ENCODE data around the gene SYPL2. TPM values are rescaled to one million over a fixed set of nuclear protein-coding genes. Genes with fewer than 3 reads are reported as not detected.

The SYPL2 gene
- total and polyA plus RNA-seq, 2 of the 8 experiments (the other 6 are each of a cell fraction or from before 2014, with no cell fraction given) = 1.5 TPM

GRCh38 chr1:109493805-109494539 lies 27.6 kb downstream of the SYPL2 start, which contains the start of gene CYB561D1:
TSS of gene CYB561D1 (plus strand) at chr1:109494094. CDS start at chr1:109494140, 46 bp downstream.
- ChIA-PET CTCF (ENCODE audit: partially characterized antibody) (interaction anchor here (0.6 to 43.7 kb wide), 19 partner anchors 8 to 552 kb away, joined by 3 to 1755 read pairs (median 3); partner anchors contain the start of genes AMIGO1, AMPD2, ATXN7L2 and GNAT2), POLR2A (ENCODE audit: partially characterized antibody) (interaction anchor here (0.7 to 3.2 kb wide), 9 partner anchors 9 to 47 kb away, joined by 3 to 20 read pairs (median 6); partner anchors contain the start of gene AMIGO1)
- peak within 1 kb of the TSS; percentile 77; the same call in 1 of the 2 replicates for H2BK12ac ChIP-seq (ENCODE audit: low read depth, low read length)
- no peak within 1 kb of the TSS for H3K4ac ChIP-seq (replicated peaks; ENCODE audit: insufficient read length, low read depth, low read length)
- H2BK5ac ChIP-seq (ENCODE audit: low read depth, low read length) = peak within 1 kb of the TSS; percentile 76; the same call in 1 of the 2 replicates
- peak within 1 kb of the TSS; percentile 77 for H2AFZ ChIP-seq (ENCODE audit: low read length)
- peak within 1 kb of the TSS; percentile 55 for H3K18ac ChIP-seq (ENCODE audit: extremely low read depth, low read length)
- DNase-seq (ENCODE audit: low read depth in 1 of 2, low spot score in 2 of 2) (peak in 1 of 2 experiments; percentile 96), FAIRE-seq (no peak)
- peak within 1 kb of the TSS; percentile 7 to 59 for H3K4me2 ChIP-seq (ENCODE audit: insufficient read depth in 1 of 2, low read depth in 2 of 2, low read length in 2 of 2)
- no peak within 1 kb of the TSS for H2BK20ac ChIP-seq (ENCODE audit: low read length)
- no peak within 1 kb of the TSS for H2BK120ac ChIP-seq (replicated peaks; ENCODE audit: low read depth, low read length)
- H3K27me3 ChIP-seq (replicated peaks in 1 of 4; ENCODE audit: control insufficient read depth in 3 of 4, extremely low read depth in 1 of 4, insufficient read depth in 3 of 4, low read length in 3 of 4) = no peaks in the 10 kb centered on the region
- no peaks in the 10 kb centered on the region for H3K79me2 ChIP-seq (ENCODE audit: control insufficient read depth in 1 of 2, insufficient read depth in 2 of 2, low read length in 2 of 2)
- H3K4me1 ChIP-seq (replicated peaks in 1 of 4; ENCODE audit: control insufficient read depth in 3 of 4, insufficient read depth in 4 of 4, low read length in 3 of 4) = peaks cover 0 to 11% (median 4%) of the 10 kb centered on the region in 4 experiments; a peak in 4 of 7 replicates
- WGBS, 2 experiments (ENCODE audit: extremely low coverage in 1 of 2, insufficient coverage in 1 of 2, insufficient read length in 1 of 2, insufficient replicate concordance in 2 of 2, low coverage in 1 of 2, low lambda C conversion rate in 2 of 2, missing lambda C conversion rate in 1 of 2) = 4% methylated on average over 34 of the region's 44 CpGs; no CpG with 5 or more reads in 1 of the 2 experiments
- H3K23ac ChIP-seq (ENCODE audit: insufficient read length) = no peak within 1 kb of the TSS
- H3K36me3 ChIP-seq (ENCODE audit: control insufficient read depth in 2 of 4, insufficient read depth in 4 of 4, low read length in 3 of 4) = no peaks in the 10 kb centered on the region; a peak in 1 of 8 replicates
- H4K5ac ChIP-seq (ENCODE audit: insufficient read length, low read depth, low read length) = peak within 1 kb of the TSS; percentile 82
- peaks cover 2% of the 10 kb centered on the region for H3K23me2 ChIP-seq (ENCODE audit: low read depth, low read length)
- H3K79me1 ChIP-seq (ENCODE audit: low read depth, low read length) = no peaks in the 10 kb centered on the region; the same call in 1 of the 2 replicates
- H3K9ac ChIP-seq (replicated peaks in 1 of 4; ENCODE audit: extremely low read depth in 1 of 4, low read depth in 3 of 4, low read length in 3 of 4) = peak within 1 kb of the TSS in 2 of 4 experiments; percentile 1 to 13; a peak in 3 of 7 replicates
- peak within 1 kb of the TSS; percentile 54 for H4K91ac ChIP-seq (replicated peaks; ENCODE audit: insufficient read length, low read length)
- H3K14ac ChIP-seq (ENCODE audit: insufficient read length) = no peak within 1 kb of the TSS
- no peak within 1 kb of the TSS for H2AK5ac ChIP-seq (ENCODE audit: low read depth, low read length)
- H4K20me1 ChIP-seq (replicated peaks in 1 of 2; ENCODE audit: control insufficient read depth in 1 of 2, insufficient read depth in 2 of 2, low read length in 2 of 2) = peaks cover 0 to 1% of the 10 kb centered on the region in 2 experiments
- peak within 1 kb of the TSS; percentile 64 for H4K8ac ChIP-seq (ENCODE audit: extremely low read depth, insufficient read depth, low read length)
- no peak within 1 kb of the TSS for H3K27ac ChIP-seq (ENCODE audit: low read depth, low read length)
- no peaks in the 10 kb centered on the region for H3K9me3 ChIP-seq (ENCODE audit: insufficient read depth in 2 of 2, low read depth in 1 of 2, low read length in 1 of 2)
- no peak within 1 kb of the TSS for H3K56ac ChIP-seq (replicated peaks; ENCODE audit: insufficient read length, low read depth, low read length)
- H3K4me3 ChIP-seq (ENCODE audit: extremely low read depth in 1 of 4, insufficient read depth in 2 of 4, low read depth in 3 of 4, low read length in 4 of 4) = peak within 1 kb of the TSS; percentile 58 to 90 (median 80)
- H2BK15ac ChIP-seq (ENCODE audit: low read length) = no peak within 1 kb of the TSS
- peak; percentile 20 for TF ChIP-seq TAF7 (optimal IDR thresholded peaks at IDR 0.05; ENCODE audit: borderline replicate concordance, low read depth, low read length)
- 0 out of 3 replicates have a peak, but pooled peaks of 1 of the 2 experiments have one; percentile 20 for TF ChIP-seq POLR2A (IDR thresholded peaks at IDR 0.05; ENCODE audit: control extremely low read depth in 1 of 2, low read depth in 2 of 2, low read length in 2 of 2)
- TF ChIP-seq KDM4A (IDR thresholded peaks at IDR 0.05; ENCODE audit: low read depth, low read length, severe bottlenecking) = peak; percentile 88
- TF ChIP-seq TAF1 (IDR thresholded peaks at IDR 0.05; ENCODE audit: low read depth, low read length) = peak; percentile 22; the same call in 1 of the 2 replicates
- no peak for TF ChIP-seq TCF12 (IDR thresholded peaks at IDR 0.05; ENCODE audit: low read depth, low read length)
- peak; percentile 76 to 91 (median 81) for TF ChIP-seq CTCF (IDR thresholded peaks at IDR 0.05; ENCODE audit: control extremely low read depth in 1 of 3, insufficient read depth in 1 of 3, low read depth in 1 of 3, low read length in 3 of 3)
- TF ChIP-seq EP300 (IDR thresholded peaks at IDR 0.05; ENCODE audit: borderline replicate concordance in 1 of 2, low read depth in 2 of 2, low read length in 2 of 2) = peak in 1 of 2 experiments; percentile 38; a peak in 1 of 3 replicates
- peak; percentile 90 for TF ChIP-seq ASH2L (IDR thresholded peaks at IDR 0.05; ENCODE audit: low read length)
- peak; percentile 11; the same call in 1 of the 2 replicates for TF ChIP-seq CREB1 (IDR thresholded peaks at IDR 0.05)
